HCT116 (cell line): ENCODE data around the gene GHR.

Source experiments
- EZH2 ChIP-seq: fragments of 200-600 bp; sonication (generic); IDR thresholded peaks from 2 replicates; pipeline ENCODE4 v1.6.1; 2017; ENCODE audit warnings: antibody characterized with exemption, mixed run types
- TCF7L2 ChIP-seq: IDR thresholded peaks from 2 replicates; pipeline ENCODE4 v1.7.0; 2011; ENCODE audit warnings: borderline replicate concordance, inconsistent platforms; ENCODE audit not compliant: insufficient read depth, insufficient read length; ENCODE audit errors: extremely low read depth
- YY1 ChIP-seq: IDR thresholded peaks from 2 replicates; pipeline ENCODE4 v1.6.1; 2011; ENCODE audit warnings: low read length, low read depth, moderate library complexity, mild to moderate bottlenecking; ENCODE audit not compliant: insufficient replicate concordance; ENCODE audit errors: extremely low read depth
- ZNF274 ChIP-seq: fragments of 200-500 bp; sonication (Bioruptor generic); IDR thresholded peaks from 2 replicates; pipeline ENCODE4 v1.6.1; 2014; ENCODE audit warnings: mild to moderate bottlenecking, low read depth, low read length, inconsistent platforms
- TF ChIP-seq, protein P1 (sequence below), 3 experiments: fragments of 200-600 bp in 1 of 3; sonication (generic) in 1 of 3; IDR thresholded peaks in 2 of 3; conservative IDR thresholded peaks in 1 of 3; 2 replicates each; pipeline ENCODE4 v1.5.1; 2012 to 2017; ENCODE audit warnings: low read depth in 2 of 3, low read length in 2 of 3, antibody characterized with exemption in 1 of 3, borderline replicate concordance in 1 of 3, control low read depth in 1 of 3, mild to moderate bottlenecking in 1 of 3, mixed read lengths in 1 of 3, mixed run types in 1 of 3, moderate library complexity in 1 of 3; ENCODE audit not compliant: insufficient read depth in 1 of 3

DNA sequence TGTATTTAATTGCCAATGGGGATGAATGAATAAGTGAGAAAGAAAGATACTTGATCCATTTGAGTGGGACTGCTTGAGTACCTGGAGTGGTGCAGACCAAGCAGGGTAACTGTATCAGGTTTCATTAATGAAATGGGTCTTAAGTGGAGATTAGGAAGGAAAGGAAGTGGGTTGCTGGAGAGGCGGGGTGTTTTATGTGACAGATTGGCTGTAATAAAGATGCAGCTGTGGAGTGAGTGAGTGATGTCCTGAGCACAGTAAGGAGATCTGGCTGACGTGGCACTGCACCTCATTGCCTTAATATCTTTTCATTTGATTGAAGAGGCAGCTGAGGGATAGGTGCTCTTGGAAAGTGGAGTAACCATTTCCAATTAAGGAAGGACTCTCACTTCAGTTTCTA, 172.4 kb downstream of the GHR start:
- TF ChIP-seq, protein P1, sequence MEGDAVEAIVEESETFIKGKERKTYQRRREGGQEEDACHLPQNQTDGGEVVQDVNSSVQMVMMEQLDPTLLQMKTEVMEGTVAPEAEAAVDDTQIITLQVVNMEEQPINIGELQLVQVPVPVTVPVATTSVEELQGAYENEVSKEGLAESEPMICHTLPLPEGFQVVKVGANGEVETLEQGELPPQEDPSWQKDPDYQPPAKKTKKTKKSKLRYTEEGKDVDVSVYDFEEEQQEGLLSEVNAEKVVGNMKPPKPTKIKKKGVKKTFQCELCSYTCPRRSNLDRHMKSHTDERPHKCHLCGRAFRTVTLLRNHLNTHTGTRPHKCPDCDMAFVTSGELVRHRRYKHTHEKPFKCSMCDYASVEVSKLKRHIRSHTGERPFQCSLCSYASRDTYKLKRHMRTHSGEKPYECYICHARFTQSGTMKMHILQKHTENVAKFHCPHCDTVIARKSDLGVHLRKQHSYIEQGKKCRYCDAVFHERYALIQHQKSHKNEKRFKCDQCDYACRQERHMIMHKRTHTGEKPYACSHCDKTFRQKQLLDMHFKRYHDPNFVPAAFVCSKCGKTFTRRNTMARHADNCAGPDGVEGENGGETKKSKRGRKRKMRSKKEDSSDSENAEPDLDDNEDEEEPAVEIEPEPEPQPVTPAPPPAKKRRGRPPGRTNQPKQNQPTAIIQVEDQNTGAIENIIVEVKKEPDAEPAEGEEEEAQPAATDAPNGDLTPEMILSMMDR (IDR thresholded peaks at IDR 0.05 in 2 of 3, conservative IDR thresholded peaks at IDR 0.05 in 1 of 3; ENCODE audit: borderline replicate concordance in 1 of 3, insufficient read depth in 1 of 3, low read depth in 2 of 3, low read length in 2 of 3), result no peak
- TF ChIP-seq YY1, result no peak
- no peak for TF ChIP-seq TCF7L2
- no peak for TF ChIP-seq EZH2
- TF ChIP-seq ZNF274, result no peak
